Left lobe of liver (tissue), 2 donors: Measurements from ENCODE around the gene CDK11A. TPM values are rescaled to one million over a fixed set of nuclear protein-coding genes. Genes with fewer than 3 reads are reported as not detected.
"Not testable (repeated sequence)": the region's sequence is repeated elsewhere in the genome, so short reads cannot be mapped to it uniquely, and the experiment has no call there.

Experiments
- ATAC-seq: fragments of 200-7000 bp; cut with Tn5 transposase; one replicate; pipeline ENCODE4 v1.9.1; 2020; ENCODE audit warnings: mild to moderate bottlenecking, moderate library complexity
- DNase-seq: peaks from one replicate; pipeline ENCODE4 v3.0.0-alpha.2; 2020; ENCODE audit warnings: low spot score
- total RNA-seq: library from RNA; stranded (reverse); gene quantifications from one replicate; pipeline ENCODE4 v1.2.1, GENCODE V29; 2021
- donor health status: DM: no; HTN: no; CAD: no; lungs with moderate emphysema.
- donor health status: DM: no; HTN: yes; CAD: no.

Gene CDK11A
- total RNA-seq, 1 donor from 2014 or later = 13.6 TPM

GRCh38 chr1:1755426-1755825, 31.3 kb upstream of the CDK11A start:
- ATAC-seq = no peak
- no peak for DNase-seq

GRCh38 chr1:1754051-1754815, 30.1 kb upstream of the CDK11A start:
- no peak for ATAC-seq
- no peak for DNase-seq

- peak; percentile 42 for ATAC-seq
- DNase-seq = no peak
These were observed 29.4 kb upstream of the CDK11A start for GRCh38 chr1:1753607-1754005.

- ATAC-seq (peak; percentile 74), DNase-seq (no peak)
These were observed 28.8 kb upstream of the CDK11A start for GRCh38 chr1:1752636-1753606.

- ATAC-seq (no peak), DNase-seq (no peak)
These were observed 28.0 kb upstream of the CDK11A start for GRCh38 chr1:1752190-1752589.

- DNase-seq, ATAC-seq: not testable (repeated sequence)
These were observed 25.8 kb upstream of the CDK11A start for GRCh38 chr1:1749941-1750340.

- no peak for DNase-seq
These were observed 24.6 kb upstream of the CDK11A start for GRCh38 chr1:1748686-1749321.

GRCh38 chr1:1746566-1746909, 22.4 kb upstream of the CDK11A start:
- ATAC-seq = peak; percentile 86
- not testable (repeated sequence) for DNase-seq

More at GRCh38 chr1:1748686-1749321, 24.6 kb upstream of the CDK11A start:
- no peak for ATAC-seq

GRCh38 chr1:1745651-1746565, 21.8 kb upstream of the CDK11A start:
- DNase-seq (peak; percentile 87), ATAC-seq (peak; percentile 93)

- DNase-seq, ATAC-seq: not testable (repeated sequence)
These were observed 18.4 kb upstream of the CDK11A start for GRCh38 chr1:1742529-1742928.

GRCh38 chr1:1741013-1741412, 16.9 kb upstream of the CDK11A start:
- not testable (repeated sequence) for ATAC-seq, DNase-seq

- peak; percentile 16 for ATAC-seq
- not testable (repeated sequence) for DNase-seq
These were observed 14.7 kb upstream of the CDK11A start for GRCh38 chr1:1738799-1739337.

GRCh38 chr1:1737675-1738590, 13.8 kb upstream of the CDK11A start:
- not testable (repeated sequence) for DNase-seq, ATAC-seq

GRCh38 chr1:1732381-1732780, 8.2 kb upstream of the CDK11A start:
- no peak for DNase-seq
- ATAC-seq = no peak

- DNase-seq (no peak), ATAC-seq (no peak)
These were observed 6.7 kb upstream of the CDK11A start for GRCh38 chr1:1730870-1731269.

- not testable (repeated sequence) for ATAC-seq, DNase-seq
These were observed 6.1 kb upstream of the CDK11A start for GRCh38 chr1:1730230-1730629.

GRCh38 chr1:1729116-1729816, 5.1 kb upstream of the CDK11A start:
- ATAC-seq, DNase-seq: not testable (repeated sequence)
